AG04450 (cell line): Measurements from ENCODE around the gene HEATR5A. TPM values are rescaled to one million over a fixed set of nuclear protein-coding genes. Genes with fewer than 3 reads are reported as not detected.
A peak's percentile ranks its signal among the peaks of the same experiment; 100 is the strongest.

Experiments
- CTCF ChIA-PET: fragments of 300-600, 350-600 bp; formaldehyde crosslinking; extraction: SDS; loops from one replicate; lab custom pipeline; 2022; ENCODE audit warnings: antibody characterized with exemption, inconsistent platforms; lab: Charles Lee
- POLR2A ChIA-PET: fragments of 350-600 bp; formaldehyde crosslinking; extraction: SDS; loops from one replicate; lab custom pipeline; 2021; ENCODE audit warnings: antibody characterized with exemption, inconsistent platforms; lab: Yijun Ruan, JAX
- DNase-seq: peaks from one replicate; pipeline ENCODE4 v3.0.0-alpha.2; 2011; ENCODE audit warnings: low read depth, low spot score
- H3K27ac ChIP-seq: one replicate; pipeline ENCODE4 v1.5.1; 2012; ENCODE audit warnings: low read depth, low read length, control low read depth
- H3K27me3 ChIP-seq: one replicate; pipeline ENCODE4 v1.6.0; 2012; ENCODE audit warnings: low read length; ENCODE audit not compliant: control insufficient read depth, insufficient read depth
- H3K4me3 ChIP-seq: 2 replicates; pipeline ENCODE4 v1.5.1; 2011; ENCODE audit warnings: mild to moderate bottlenecking, low read depth, low read length, control low read depth
- H3K9me3 ChIP-seq: 2 replicates; pipeline ENCODE4 v1.5.1; 2012; ENCODE audit warnings: low read length; ENCODE audit not compliant: control insufficient read depth, insufficient read depth
- CTCF ChIP-seq: IDR thresholded peaks from 2 replicates; pipeline ENCODE4 v1.5.1; 2011; ENCODE audit warnings: low read depth, low read length, control low read depth, inconsistent platforms
- polyA plus RNA-seq: library from polyadenylated mRNA; depleted of rRNA; stranded (reverse); fragments of >200 nt; gene quantifications from 2 replicates; pipeline ENCODE4 v1.2.3, GENCODE V29; 2011

The HEATR5A gene
- polyA plus RNA-seq, 1 experiment, result 35.4 TPM

GRCh38 chr14:31275731-31276130, 144.6 kb downstream of the HEATR5A start:
- no peaks in the 10 kb centered on the region for H3K27me3 ChIP-seq
- no peak overlapping the region for H3K27ac ChIP-seq
- H3K4me3 ChIP-seq, result no peak overlapping the region
- no peak for DNase-seq
- ChIA-PET CTCF (no interaction called here), POLR2A (no interaction called here)
- peaks cover 10% of the 10 kb centered on the region for H3K9me3 ChIP-seq
- no peak for TF ChIP-seq CTCF

- Histone ChIP-seq H3K9me3 (peaks cover 11% of the 10 kb centered on the region), H3K4me3 (no peak overlapping the region), H3K27me3 (no peaks in the 10 kb centered on the region), H3K27ac (no peak overlapping the region)
- CTCF ChIA-PET, result no interaction called here
- DNase-seq, result no peak
- no peak for TF ChIP-seq CTCF
- POLR2A ChIA-PET, result no interaction called here
Measured at GRCh38 chr14:31271648-31272047, 148.7 kb downstream of the HEATR5A start.

- H3K27ac ChIP-seq, result peak overlapping the region; percentile 31
- TF ChIP-seq CTCF, result no peak
- DNase-seq, result no peak
- H3K9me3 ChIP-seq, result peaks cover 8% of the 10 kb centered on the region
- ChIA-PET CTCF (interaction anchor here (1.4 kb wide), 1 partner anchor 15 kb away, joined by 4 read pairs; no protein-coding TSS in a partner anchor), POLR2A (no interaction called here)
- H3K27me3 ChIP-seq, result no peaks in the 10 kb centered on the region
- H3K4me3 ChIP-seq, result no peak overlapping the region
Measured at GRCh38 chr14:31270196-31270772, 150.1 kb downstream of the HEATR5A start.

- Histone ChIP-seq H3K9me3 (peaks cover 8% of the 10 kb centered on the region), H3K27ac (peak overlapping the region; percentile 48), H3K4me3 (no peak overlapping the region), H3K27me3 (no peaks in the 10 kb centered on the region)
- no peak for TF ChIP-seq CTCF
- POLR2A ChIA-PET, result interaction anchor here (0.8 kb wide), 1 partner anchor 41 kb away, joined by 3 read pairs; no protein-coding TSS in a partner anchor
- CTCF ChIA-PET, result interaction anchor here (1.4 kb wide), 1 partner anchor 15 kb away, joined by 4 read pairs; no protein-coding TSS in a partner anchor
- DNase-seq, result no peak
Measured at GRCh38 chr14:31269634-31270195, 150.6 kb downstream of the HEATR5A start.

- no peak overlapping the region for H3K4me3 ChIP-seq
- CTCF ChIA-PET, result interaction anchor here (0.5 kb wide), 1 partner anchor 92 kb away, joined by 3 read pairs; no protein-coding TSS in a partner anchor
- H3K9me3 ChIP-seq, result peaks cover 8% of the 10 kb centered on the region
- no peak for DNase-seq
- H3K27me3 ChIP-seq, result no peaks in the 10 kb centered on the region
- no peak for TF ChIP-seq CTCF
- POLR2A ChIA-PET, result no interaction called here
- H3K27ac ChIP-seq, result no peak overlapping the region
Measured at GRCh38 chr14:31268216-31268615, 152.1 kb downstream of the HEATR5A start.
